ENCODE measurements around the gene NUP85.

DNA sequence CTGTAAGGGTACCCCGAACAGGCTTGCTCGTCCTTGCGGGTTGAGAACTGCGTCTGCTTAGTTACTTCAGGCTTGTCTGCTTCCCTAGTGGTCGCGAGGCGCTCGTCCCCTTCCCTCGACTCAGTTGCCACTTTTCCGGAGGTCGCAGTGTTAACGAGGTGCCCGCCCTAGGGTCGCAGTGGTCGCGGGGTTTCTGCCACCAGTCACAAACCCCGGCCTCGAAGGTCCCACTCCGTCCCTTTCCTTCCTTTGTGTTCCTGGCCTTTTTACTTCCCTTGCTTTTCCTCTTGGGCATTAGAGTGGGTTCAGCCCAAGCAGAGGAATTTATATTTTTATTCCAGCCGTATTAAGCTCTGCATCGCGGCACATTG is 299 bp downstream of the NUP85 start:
- TF ChIP-seq, protein P1, sequence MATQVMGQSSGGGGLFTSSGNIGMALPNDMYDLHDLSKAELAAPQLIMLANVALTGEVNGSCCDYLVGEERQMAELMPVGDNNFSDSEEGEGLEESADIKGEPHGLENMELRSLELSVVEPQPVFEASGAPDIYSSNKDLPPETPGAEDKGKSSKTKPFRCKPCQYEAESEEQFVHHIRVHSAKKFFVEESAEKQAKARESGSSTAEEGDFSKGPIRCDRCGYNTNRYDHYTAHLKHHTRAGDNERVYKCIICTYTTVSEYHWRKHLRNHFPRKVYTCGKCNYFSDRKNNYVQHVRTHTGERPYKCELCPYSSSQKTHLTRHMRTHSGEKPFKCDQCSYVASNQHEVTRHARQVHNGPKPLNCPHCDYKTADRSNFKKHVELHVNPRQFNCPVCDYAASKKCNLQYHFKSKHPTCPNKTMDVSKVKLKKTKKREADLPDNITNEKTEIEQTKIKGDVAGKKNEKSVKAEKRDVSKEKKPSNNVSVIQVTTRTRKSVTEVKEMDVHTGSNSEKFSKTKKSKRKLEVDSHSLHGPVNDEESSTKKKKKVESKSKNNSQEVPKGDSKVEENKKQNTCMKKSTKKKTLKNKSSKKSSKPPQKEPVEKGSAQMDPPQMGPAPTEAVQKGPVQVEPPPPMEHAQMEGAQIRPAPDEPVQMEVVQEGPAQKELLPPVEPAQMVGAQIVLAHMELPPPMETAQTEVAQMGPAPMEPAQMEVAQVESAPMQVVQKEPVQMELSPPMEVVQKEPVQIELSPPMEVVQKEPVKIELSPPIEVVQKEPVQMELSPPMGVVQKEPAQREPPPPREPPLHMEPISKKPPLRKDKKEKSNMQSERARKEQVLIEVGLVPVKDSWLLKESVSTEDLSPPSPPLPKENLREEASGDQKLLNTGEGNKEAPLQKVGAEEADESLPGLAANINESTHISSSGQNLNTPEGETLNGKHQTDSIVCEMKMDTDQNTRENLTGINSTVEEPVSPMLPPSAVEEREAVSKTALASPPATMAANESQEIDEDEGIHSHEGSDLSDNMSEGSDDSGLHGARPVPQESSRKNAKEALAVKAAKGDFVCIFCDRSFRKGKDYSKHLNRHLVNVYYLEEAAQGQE (IDR thresholded peaks at IDR 0.05), result no peak
- TF ChIP-seq, protein P2, sequence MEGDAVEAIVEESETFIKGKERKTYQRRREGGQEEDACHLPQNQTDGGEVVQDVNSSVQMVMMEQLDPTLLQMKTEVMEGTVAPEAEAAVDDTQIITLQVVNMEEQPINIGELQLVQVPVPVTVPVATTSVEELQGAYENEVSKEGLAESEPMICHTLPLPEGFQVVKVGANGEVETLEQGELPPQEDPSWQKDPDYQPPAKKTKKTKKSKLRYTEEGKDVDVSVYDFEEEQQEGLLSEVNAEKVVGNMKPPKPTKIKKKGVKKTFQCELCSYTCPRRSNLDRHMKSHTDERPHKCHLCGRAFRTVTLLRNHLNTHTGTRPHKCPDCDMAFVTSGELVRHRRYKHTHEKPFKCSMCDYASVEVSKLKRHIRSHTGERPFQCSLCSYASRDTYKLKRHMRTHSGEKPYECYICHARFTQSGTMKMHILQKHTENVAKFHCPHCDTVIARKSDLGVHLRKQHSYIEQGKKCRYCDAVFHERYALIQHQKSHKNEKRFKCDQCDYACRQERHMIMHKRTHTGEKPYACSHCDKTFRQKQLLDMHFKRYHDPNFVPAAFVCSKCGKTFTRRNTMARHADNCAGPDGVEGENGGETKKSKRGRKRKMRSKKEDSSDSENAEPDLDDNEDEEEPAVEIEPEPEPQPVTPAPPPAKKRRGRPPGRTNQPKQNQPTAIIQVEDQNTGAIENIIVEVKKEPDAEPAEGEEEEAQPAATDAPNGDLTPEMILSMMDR (IDR thresholded peaks at IDR 0.05; ENCODE audit: low read depth, low read length, missing input control), result no peak
- no peak for TF ChIP-seq RXRA (IDR thresholded peaks at IDR 0.05)

Data from liver (tissue), 3 donors.